K562 (cell line): ENCODE measurements around the gene SIGLEC9. TPM values are rescaled to one million over a fixed set of nuclear protein-coding genes. Genes with fewer than 3 reads are reported as not detected.
A peak's percentile ranks its signal among the peaks of the same experiment; 100 is the strongest.

Experiments
- ATAC-seq: fragments of 200-7000 bp; cut with Tn5 transposase; 3 replicates; pipeline ENCODE4 v1.9.1; 2020; ENCODE audit warnings: moderate library complexity
- BruUV-seq: library from RNA; stranded (reverse); fragments of 400-500 nt; replicated peaks from 2 replicates; lab custom pipeline; 2021; lab: Mats Ljungman, UMichigan
- CTCF ChIA-PET: fragments of 300-600 bp; formaldehyde crosslinking; extraction: SDS; loops from one replicate; lab custom pipeline; 2021; ENCODE audit warnings: low intra/inter-chr PET ratio; lab: Yijun Ruan, JAX
- POLR2A ChIA-PET: fragments of 300-600, 350-650 bp; sonication (Branson Sonifier 250); formaldehyde crosslinking; extraction: SDS; loops from one replicate; lab custom pipeline; 2021; ENCODE audit warnings: antibody characterized with exemption, inconsistent platforms; lab: Yijun Ruan, JAX
- DNase-seq, 4 experiments: peaks; one replicate each; pipeline versions ENCODE4 v3.0.0 to v3.0.0-alpha.2; 2011 to 2018; ENCODE audit warnings: low spot score in 3 of 4, mixed read lengths in 3 of 4; ENCODE audit errors: extremely low read depth in 1 of 4
- FAIRE-seq: peaks from 2 replicates; lab custom pipeline; 2011; peaks lifted over from hg19 to GRCh38; lab: Jason Lieb, UNC
- H2AFZ ChIP-seq: 2 replicates; pipeline ENCODE4 v1.6.0; 2011; ENCODE audit warnings: low read depth, low read length, control low read depth, inconsistent platforms
- H3K27ac ChIP-seq: fragments of 200-600 bp; 3 replicates; pipeline ENCODE4 v1.8.0; 2011; ENCODE audit warnings: low read depth, mild to moderate bottlenecking, control low read depth, inconsistent platforms, low read length, moderate library complexity, mixed read lengths; ENCODE audit errors: extremely low read depth
- H3K27me3 ChIP-seq, 2 experiments: fragments of 300-600 bp in 1 of 2; 2 replicates in 1 of 2; 3 replicates in 1 of 2; pipeline versions ENCODE4 v1.6.0 to v1.8.0; 2011; ENCODE audit warnings: inconsistent platforms in 2 of 2, low read length in 2 of 2, mild to moderate bottlenecking in 1 of 2, mixed read lengths in 1 of 2, moderate library complexity in 1 of 2; ENCODE audit not compliant: control insufficient read depth in 2 of 2, insufficient read depth in 2 of 2
- H3K36me3 ChIP-seq: fragments of 300-600 bp; 3 replicates; pipeline ENCODE4 v1.8.0; 2011; ENCODE audit warnings: mild to moderate bottlenecking, low read length, inconsistent platforms; ENCODE audit not compliant: control insufficient read depth, insufficient read depth
- H3K4me1 ChIP-seq, 2 experiments: fragments of 200-600 bp in 1 of 2; replicated peaks in 1 of 2; 2 replicates in 1 of 2; 3 replicates in 1 of 2; pipeline versions ENCODE4 v1.5.1 to v1.8.0; 2011; ENCODE audit warnings: inconsistent platforms in 2 of 2, low read length in 2 of 2, mild to moderate bottlenecking in 1 of 2, mixed read lengths in 1 of 2, moderate library complexity in 1 of 2; ENCODE audit not compliant: control insufficient read depth in 2 of 2, insufficient read depth in 2 of 2
- H3K4me2 ChIP-seq: 2 replicates; pipeline ENCODE4 v1.6.1; 2011; ENCODE audit warnings: low read length, control low read depth, inconsistent platforms, mixed read lengths; ENCODE audit not compliant: insufficient read depth
- H3K4me3 ChIP-seq: fragments of 200-600 bp; sonication (generic), shearing (Covaris generic); 2 replicates; pipeline ENCODE4 v1.5.1; 2016; ENCODE audit warnings: control low read depth, inconsistent platforms
- H3K79me2 ChIP-seq: fragments of 200-600 bp; 3 replicates; pipeline ENCODE4 v1.8.0; 2011; ENCODE audit warnings: low read length, inconsistent platforms; ENCODE audit not compliant: control insufficient read depth, insufficient read depth
- H3K9ac ChIP-seq, 2 experiments: 2 replicates each; pipeline versions ENCODE4 v1.6.0 to v1.6.1; 2011; ENCODE audit warnings: low read depth in 2 of 2, low read length in 2 of 2, control low read depth in 1 of 2, inconsistent platforms in 1 of 2, mild to moderate bottlenecking in 1 of 2, mixed read lengths in 1 of 2; ENCODE audit not compliant: insufficient read depth in 1 of 2
- H3K9me1 ChIP-seq: one replicate; pipeline ENCODE4 v1.6.0; 2011; ENCODE audit warnings: inconsistent platforms, mild to moderate bottlenecking, low read length, moderate library complexity; ENCODE audit not compliant: control insufficient read depth, insufficient read depth
- H3K9me3 ChIP-seq: replicated peaks from 2 replicates; pipeline ENCODE4 v1.5.1; 2011; ENCODE audit warnings: low read depth, low read length, inconsistent platforms; ENCODE audit not compliant: control insufficient read depth, insufficient read depth
- H4K20me1 ChIP-seq: replicated peaks from 2 replicates; pipeline ENCODE4 v1.6.1; 2011; ENCODE audit warnings: low read length, inconsistent platforms, mixed read lengths; ENCODE audit not compliant: control insufficient read depth, insufficient read depth
- ATF1 ChIP-seq, 2 experiments: fragments of 450-650 bp in 1 of 2; IDR thresholded peaks; 2 replicates each; pipeline ENCODE4 v1.6.1; 2016; ENCODE audit warnings: missing compliant biosample characterization in 1 of 2, missing genetic modification characterization in 1 of 2
- C11orf30 ChIP-seq: fragments of 450-650 bp; IDR thresholded peaks from 2 replicates; pipeline ENCODE4 v1.6.1; 2016; ENCODE audit warnings: low read depth, mild to moderate bottlenecking
- DLX4 ChIP-seq: fragments of 250-450 bp; sonication (Bioruptor Pico); IDR thresholded peaks from 2 replicates; pipeline ENCODE4 v1.6.1; 2021; ENCODE audit warnings: mild to moderate bottlenecking
- GABPA ChIP-seq: fragments of 200-800 bp; sonication (Bioruptor generic); conservative IDR thresholded peaks from 2 replicates; pipeline ENCODE4 v1.6.1; 2016; ENCODE audit warnings: low read depth, missing genetic modification characterization, missing compliant biosample characterization
- KLF1 ChIP-seq: fragments of 450-650 bp; IDR thresholded peaks from 2 replicates; pipeline ENCODE4 v1.6.1; 2016; ENCODE audit warnings: missing genetic modification characterization, missing compliant biosample characterization
- MTA1 ChIP-seq: fragments of 450-650 bp; IDR thresholded peaks from 2 replicates; pipeline ENCODE4 v1.6.1; 2017; ENCODE audit warnings: borderline replicate concordance
- MTF1 ChIP-seq: fragments of 250-450 bp; sonication (Bioruptor Pico); IDR thresholded peaks from 2 replicates; pipeline ENCODE4 v1.9.0; 2021; ENCODE audit warnings: moderate library complexity, mild to moderate bottlenecking, inconsistent platforms, borderline replicate concordance
- NFATC3 ChIP-seq: fragments of 450-650 bp; IDR thresholded peaks from 2 replicates; pipeline ENCODE4 v1.6.1; 2017; ENCODE audit warnings: mild to moderate bottlenecking
- NR2F6 ChIP-seq: fragments of 450-650 bp; formaldehyde crosslinking; IDR thresholded peaks from 2 replicates; pipeline ENCODE4 v1.4.0; 2020; ENCODE audit warnings: mild to moderate bottlenecking
- PHF21A ChIP-seq: fragments of 450-650 bp; IDR thresholded peaks from 2 replicates; pipeline ENCODE4 v1.6.1; 2017; ENCODE audit warnings: low read depth, borderline replicate concordance
- PYGO2 ChIP-seq: fragments of 450-650 bp; IDR thresholded peaks from 2 replicates; pipeline ENCODE4 v1.6.1; 2016; ENCODE audit warnings: mild to moderate bottlenecking, missing genetic modification characterization, moderate library complexity, missing compliant biosample characterization
- RBBP5 ChIP-seq: fragments of 200-600 bp; sonication (generic); IDR thresholded peaks from 2 replicates; pipeline ENCODE4 v1.6.1; 2012; ENCODE audit warnings: borderline replicate concordance, mild to moderate bottlenecking, low read length, control low read depth, inconsistent platforms; ENCODE audit not compliant: insufficient read depth, poor library complexity, severe bottlenecking
- RBM25 ChIP-seq: fragments of 200-400 bp; formaldehyde crosslinking; IDR thresholded peaks from 2 replicates; pipeline ENCODE4 v1.6.1; 2018; ENCODE audit warnings: low read length, low read depth, moderate library complexity; ENCODE audit not compliant: severe bottlenecking
- SNIP1 ChIP-seq: fragments of 450-650 bp; IDR thresholded peaks from 2 replicates; pipeline ENCODE4 v1.7.1; 2017; ENCODE audit warnings: low read depth, mild to moderate bottlenecking
- ZC3H11A ChIP-seq: IDR thresholded peaks from 2 replicates; pipeline ENCODE4 v1.6.1; 2012; ENCODE audit warnings: low read depth, low read length, improper control_type of control experiment
- ZNF134 ChIP-seq: fragments of 250-450 bp; sonication (Bioruptor Pico); conservative IDR thresholded peaks from 2 replicates; pipeline ENCODE4 v1.4.0; 2020
- ZNF384 ChIP-seq: IDR thresholded peaks from 2 replicates; pipeline ENCODE4 v1.6.1; 2012; ENCODE audit warnings: low read depth, low read length, improper control_type of control experiment
- ZNF551 ChIP-seq: fragments of 250-450 bp; sonication (Bioruptor Pico); IDR thresholded peaks from 2 replicates; pipeline ENCODE4 v1.5.0; 2021; ENCODE audit warnings: mild to moderate bottlenecking, moderate library complexity
- ZNF699 ChIP-seq: fragments of 250-450 bp; sonication (Bioruptor Pico); IDR thresholded peaks from 2 replicates; pipeline ENCODE4 v1.8.0; 2021; ENCODE audit warnings: mild to moderate bottlenecking, moderate library complexity; ENCODE audit not compliant: insufficient replicate concordance
- WGBS: fragments of 100-300 bp; shearing (Covaris generic); methylation state at CpG from one replicate; pipeline ENCODE4 v1.1.6; 2016; ENCODE audit warnings: low coverage, mixed read lengths; ENCODE audit not compliant: insufficient coverage; ENCODE audit errors: missing lambda C conversion rate; 5-methylcytosine and 5-hydroxymethylcytosine counted together
- in situ Hi-C: fragments of 300-500 bp; cut with MboI; formaldehyde crosslinking; loops from 4 replicates; pipeline ENCODE4 v1.15.0; 2018; ENCODE audit warnings: inconsistent platforms, mixed read lengths
- intact Hi-C: fragments of 100-400 bp; cut with micrococcal nuclease; formaldehyde crosslinking; loops from 2 replicates; pipeline ENCODE4 v1.14.2; 2022
- polyA plus RNA-seq, 8 experiments: library from polyadenylated mRNA; depleted of rRNA in 4 of 8; stranded (reverse) in 5 of 8; unstranded in 3 of 8; fragments of >200 nt; fragmentation: Nextera tagmentation in 2 of 8; fragmentation: Illumina TruSeq in 1 of 8; extraction: Ambion mirVana in 2 of 8; extraction: Trizol in 1 of 8; gene quantifications; 2 replicates each; pipeline versions ENCODE4 v1.2.1 to v1.2.3, GENCODE V29; 2011 to 2014; ENCODE audit warnings: inconsistent platforms in 1 of 8, missing spikeins in 1 of 8
- total RNA-seq, 7 experiments: library from RNA; depleted of rRNA in 6 of 7; stranded (reverse); fragments of >200 nt in 6 of 7; fragmentation: Illumina TruSeq in 2 of 7; extraction: Trizol in 2 of 7; gene quantifications; 2 replicates each; pipeline versions ENCODE4 v1.2.1 to v1.2.3, GENCODE V29; 2011 to 2021; ENCODE audit warnings: low replicate concordance in 1 of 7

Gene SIGLEC9
- total and polyA plus RNA-seq, 9 of the 15 experiments (the other 6 are each of a cell fraction or from before 2014, with no cell fraction given) = 0.09 to 0.34 (median 0.22) TPM; not detected in 4

- no peaks in the 10 kb centered on the region for H3K9me1 ChIP-seq
- ChIA-PET POLR2A (interaction anchor here (0.6 kb wide), 1 partner anchor 1086 kb away, joined by 3 read pairs; no protein-coding TSS in a partner anchor), CTCF (no interaction called here)
- no peaks in the 10 kb centered on the region for H3K36me3 ChIP-seq
- H3K9me3 ChIP-seq = no peaks in the 10 kb centered on the region; the same call in 1 of the 2 replicates
- H3K9ac ChIP-seq = no peak overlapping the region
- no TSS peak for BruUV-seq
- no peaks in the 10 kb centered on the region for H3K79me2 ChIP-seq
- no peak overlapping the region for H3K4me2 ChIP-seq
- intact Hi-C loops (no loop called here), in situ Hi-C loops (no loop called here)
- 0% methylated on average over 6 of the region's 6 CpGs for WGBS
- H3K27ac ChIP-seq = no peak overlapping the region
- H3K4me3 ChIP-seq = no peak overlapping the region
- H4K20me1 ChIP-seq = no peaks in the 10 kb centered on the region
- TF ChIP-seq PHF21A (no peak), ZNF551 (CRISPR knock-in tag) (no peak), MTA1 (no peak), GABPA (no peak), NFATC3 (no peak), ATF1 (CRISPR knock-in tag; IDR thresholded peaks at IDR 0.05) (no peak), ATF1 (tag; IDR thresholded peaks at IDR 0.05) (no peak), MTF1 (CRISPR knock-in tag) (no peak), ZNF384 (no peak), C11orf30 (no peak), SNIP1 (no peak), ZNF699 (CRISPR knock-in tag) (no peak), ZC3H11A (no peak), DLX4 (CRISPR knock-in tag) (no peak), RBM25 (no peak), NR2F6 (CRISPR knock-in tag) (no peak), PYGO2 (no peak), ZNF134 (CRISPR knock-in tag) (no peak), KLF1 (tag) (no peak), RBBP5 (no peak)
- peaks cover 0 to 7% of the 10 kb centered on the region in 2 experiments; a peak in 2 of 5 replicates for H3K4me1 ChIP-seq
- no peak for DNase-seq
- H3K27me3 ChIP-seq = peaks cover 7 to 52% of the 10 kb centered on the region in 2 experiments; a peak in 3 of 5 replicates
- ATAC-seq = peak; percentile 53; the same call in 2 of the 3 replicates
- no peak overlapping the region for H2AFZ ChIP-seq
- FAIRE-seq = no peak
Measured at GRCh38 chr19:51078104-51078503, 46.6 kb upstream of the SIGLEC9 start.
